Activated CD4-positive, CD25-positive, alpha-beta regulatory T cell (primary cell): ENCODE measurements around the gene PEX7.
"Not testable (repeated sequence)": the region's sequence is repeated elsewhere in the genome, so short reads cannot be mapped to it uniquely, and the experiment has no call there.

Source experiments
- DNase-seq, 4 experiments: peaks; one replicate each; lab custom pipeline; 2025; lab: John Stamatoyannopoulos, UW

PEX7 gene

GRCh38 chr6:136790411-136791295, 31.7 kb upstream of the PEX7 start:
- no peak for DNase-seq

- peak in 2 of 4 experiments; percentile 46 to 48 for DNase-seq
Observed at GRCh38 chr6:136791296-136792094, 30.9 kb upstream of the PEX7 start.

DNA sequence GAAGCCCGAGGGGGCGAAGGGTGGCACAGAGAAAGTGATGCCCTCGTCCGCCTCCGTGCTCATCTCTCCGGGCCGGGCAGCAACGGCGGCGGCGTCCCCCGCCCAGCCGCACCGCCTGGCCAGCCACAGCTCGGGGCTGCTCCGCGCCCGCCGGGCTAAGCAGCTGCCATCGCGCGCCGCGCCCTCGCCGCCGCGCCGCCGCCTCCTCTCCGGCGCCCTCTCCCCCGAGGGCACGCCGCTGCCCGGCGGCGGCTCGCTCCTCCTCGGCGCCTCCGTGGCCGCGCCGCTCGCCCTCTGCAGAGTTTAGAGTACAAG, 30.3 kb upstream of the PEX7 start:
- no peak for DNase-seq

- DNase-seq = peak; percentile 90 to 91 (median 90)
Observed at GRCh38 chr6:136792410-136793262, 29.8 kb upstream of the PEX7 start, which contains the start of gene MAP3K5. TSS of gene MAP3K5 (minus strand) at chr6:136792477. CDS start at chr6:136792157, 320 bp downstream.

DNA sequence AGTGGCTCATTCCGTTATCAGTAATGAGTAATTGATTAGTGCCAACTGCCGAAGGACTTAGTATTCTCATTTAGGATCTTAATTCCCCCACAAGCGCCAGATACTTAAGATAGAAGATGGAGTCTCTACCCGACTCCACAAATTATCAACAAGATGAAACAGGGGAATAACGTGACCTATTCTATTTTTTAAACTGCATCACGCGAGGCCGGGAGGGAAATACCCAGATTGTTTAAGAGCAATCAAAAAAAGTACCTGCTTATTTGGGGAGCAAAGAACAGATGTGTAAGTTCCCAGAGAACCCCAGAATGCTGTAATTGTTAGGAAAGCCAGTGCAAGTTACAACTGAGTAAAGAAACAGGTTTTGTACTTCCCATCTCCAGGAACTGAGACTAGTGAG, 29.0 kb upstream of the PEX7 start:
- DNase-seq = no peak

- no peak for DNase-seq
Observed at GRCh38 chr6:136795386-136795785, 27.0 kb upstream of the PEX7 start.

GRCh38 chr6:136795996-136796395, 26.4 kb upstream of the PEX7 start:
- DNase-seq = no peak

- no peak for DNase-seq
Observed at GRCh38 chr6:136798044-136798443, 24.3 kb upstream of the PEX7 start.

- no peak for DNase-seq
Observed at GRCh38 chr6:136801581-136801980, 20.8 kb upstream of the PEX7 start.

DNA sequence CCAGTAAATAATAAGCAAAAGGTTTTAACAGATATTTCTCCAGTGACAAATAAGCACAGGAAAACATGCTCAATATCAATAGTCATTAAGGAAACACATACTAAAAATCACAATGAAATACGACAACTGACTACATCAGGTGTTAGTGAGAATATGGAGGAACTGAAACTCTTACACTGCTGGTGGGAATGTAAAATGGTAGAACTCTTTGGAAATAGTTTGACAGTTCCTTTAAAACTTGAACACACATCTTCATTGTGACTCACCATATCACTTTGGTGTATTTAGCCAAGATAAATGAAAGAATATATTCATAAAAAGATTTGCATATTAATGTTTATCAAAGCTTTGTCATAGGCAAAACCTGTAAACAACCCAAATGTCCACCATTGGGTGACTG, 18.8 kb upstream of the PEX7 start:
- DNase-seq = no peak

DNA sequence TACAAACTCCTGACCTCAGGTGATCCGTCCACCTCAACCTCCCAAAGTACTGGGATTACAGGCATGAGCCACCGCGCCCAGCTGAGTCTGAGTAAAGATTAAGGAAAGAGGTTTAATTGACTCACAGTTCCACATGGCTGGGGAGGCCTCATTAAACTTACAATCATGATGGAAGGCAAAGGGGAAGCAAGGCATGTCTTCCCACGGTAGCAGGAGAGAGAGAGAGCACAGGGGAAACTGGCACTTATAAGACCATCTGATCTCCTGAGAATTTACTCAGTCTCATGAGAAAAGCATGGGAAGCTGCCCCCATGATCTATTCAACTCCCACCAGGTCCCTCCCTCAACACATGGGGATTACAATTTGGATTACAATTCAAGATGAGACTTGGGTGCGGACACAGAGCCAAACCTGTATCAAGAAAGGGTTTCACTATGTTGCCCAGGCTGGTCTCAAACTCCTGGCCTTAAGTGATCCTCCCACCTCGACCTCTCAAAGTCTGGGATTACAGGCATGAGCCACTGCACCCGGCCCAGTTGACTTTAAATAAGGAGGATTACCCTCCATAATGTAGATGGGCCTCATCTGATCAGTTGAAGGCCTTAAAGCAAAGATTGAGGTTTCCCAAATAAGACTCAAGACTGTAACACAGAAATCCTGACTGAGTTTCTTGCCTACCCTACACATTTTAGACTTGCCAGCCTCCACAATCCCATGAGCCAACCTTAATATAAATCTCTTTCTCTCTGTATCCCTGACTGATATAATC, 13.1 kb upstream of the PEX7 start:
- DNase-seq = no peak

DNA sequence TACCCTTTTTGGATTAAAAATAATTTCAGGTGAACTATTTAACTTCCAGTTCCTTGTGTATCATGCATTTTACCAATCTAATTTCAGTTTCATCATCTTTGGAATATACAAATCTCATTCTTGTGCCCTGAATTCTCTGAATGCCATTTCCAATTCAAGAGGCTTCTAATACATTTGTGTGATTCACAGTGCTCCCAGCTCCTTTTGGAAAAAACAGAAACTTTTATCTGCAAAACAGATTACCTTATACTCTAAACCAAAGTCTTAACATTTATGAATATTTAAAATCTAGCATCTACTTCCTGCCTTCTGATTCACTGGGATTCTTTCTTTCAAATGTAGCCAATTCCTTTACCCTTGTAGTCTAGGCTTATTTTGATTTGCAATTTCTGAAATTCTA, 11.1 kb upstream of the PEX7 start:
- no peak for DNase-seq

DNA sequence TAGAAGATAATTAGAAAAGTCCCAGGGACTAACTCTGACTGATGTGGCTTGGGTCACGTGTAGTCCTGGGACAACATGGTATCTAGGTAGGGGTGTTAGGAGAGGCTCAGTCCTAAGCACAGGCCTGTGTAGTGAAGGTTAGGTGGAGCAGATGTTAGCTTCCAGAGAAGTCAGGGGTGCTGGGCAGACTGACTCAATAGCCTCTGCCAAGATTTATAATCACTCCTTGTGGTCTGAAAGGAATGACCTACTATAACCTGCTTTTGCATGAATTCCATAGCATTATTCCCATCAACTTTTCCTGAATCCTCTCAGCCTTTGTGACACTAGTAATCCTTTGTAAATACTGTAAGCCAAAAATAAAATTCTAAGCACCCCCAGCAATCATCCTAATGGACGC, 10.2 kb upstream of the PEX7 start:
- DNase-seq = no peak

DNA sequence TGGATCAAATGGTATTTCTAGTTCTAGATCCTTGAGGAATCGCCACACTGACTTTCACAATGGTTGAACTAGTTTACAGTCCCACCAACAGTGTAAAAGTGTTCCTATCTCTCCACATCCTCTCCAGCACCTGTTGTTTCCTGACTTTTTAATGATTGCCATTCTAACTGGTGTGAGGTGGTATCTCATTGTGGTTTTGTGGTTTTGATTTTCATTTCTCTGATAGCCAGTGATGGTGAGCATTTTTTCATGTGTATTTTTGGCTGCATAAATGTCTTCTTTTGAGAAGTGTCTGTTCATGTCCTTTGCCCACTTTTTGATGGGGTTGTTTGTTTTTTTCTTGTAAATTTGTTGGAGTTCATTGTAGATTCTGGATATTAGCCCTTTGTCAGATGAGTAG, 6.8 kb upstream of the PEX7 start:
- DNase-seq = not testable (repeated sequence)

DNA sequence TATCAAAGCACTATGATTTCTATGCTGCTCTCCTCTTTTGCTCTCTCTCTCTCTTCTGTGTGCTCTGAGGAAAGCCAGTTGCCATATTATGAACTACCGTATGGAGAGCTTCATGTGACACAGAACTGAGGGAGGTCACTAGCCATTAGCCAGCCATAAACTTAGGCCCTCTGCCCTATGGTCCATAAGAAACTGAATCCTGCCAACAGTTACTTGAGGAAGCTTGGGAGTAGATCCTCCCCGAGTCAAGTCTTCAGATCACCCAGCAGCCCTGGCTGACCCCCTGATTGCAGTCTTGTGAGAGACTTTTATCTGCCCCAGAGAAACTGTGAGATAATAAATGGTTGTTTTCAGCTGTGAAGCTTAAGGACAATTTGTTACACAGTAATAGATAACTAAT, 5.7 kb upstream of the PEX7 start:
- DNase-seq = no peak

DNA sequence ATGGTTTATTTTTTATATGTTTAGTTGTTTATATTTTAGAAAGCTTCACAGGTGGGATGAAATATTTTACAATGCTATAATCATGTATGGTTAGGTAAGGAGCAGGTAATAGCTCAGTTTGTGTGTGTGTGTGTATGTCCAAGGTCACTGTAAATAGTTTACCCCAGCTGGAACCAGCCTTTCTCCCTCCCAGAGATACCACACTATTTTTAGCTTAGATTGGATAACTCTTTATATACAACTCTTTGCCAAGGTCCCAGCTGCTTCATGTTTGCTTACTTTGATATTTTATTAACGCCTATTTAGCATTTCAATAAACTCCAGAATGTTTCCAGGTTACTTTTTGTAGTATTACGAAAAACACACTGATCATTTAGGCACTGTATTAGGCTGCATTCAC, 1.8 kb upstream of the PEX7 start:
- DNase-seq = no peak

- DNase-seq = no peak
Observed at GRCh38 chr6:136822046-136822375, 381 bp upstream of the PEX7 start.

DNA sequence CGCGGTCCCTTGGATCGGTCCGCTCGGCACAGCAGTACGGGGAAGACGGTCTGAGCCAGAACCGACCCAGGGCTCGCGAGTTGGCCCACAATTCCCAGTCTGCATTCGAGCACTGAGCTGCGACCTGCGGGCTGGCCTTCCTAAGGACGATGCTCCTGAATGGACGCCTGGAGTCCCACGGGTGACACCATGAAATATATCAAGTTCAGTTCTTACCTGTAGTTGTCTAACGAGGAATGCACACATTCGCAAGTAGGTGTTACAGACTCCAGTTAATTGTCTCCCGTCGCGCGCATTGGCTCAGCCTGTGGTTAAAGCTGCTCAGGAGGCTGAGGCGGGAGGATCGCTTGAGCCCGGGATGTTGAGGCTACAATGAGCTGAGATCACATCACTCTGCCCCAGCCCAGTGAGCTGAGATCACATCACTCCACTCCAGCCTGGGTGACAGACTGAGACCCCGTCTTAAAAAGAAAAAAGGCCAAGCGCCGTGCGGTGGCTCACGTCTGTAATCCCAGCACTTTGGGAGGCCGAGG, 802 bp downstream of the PEX7 start:
- no peak for DNase-seq

- DNase-seq = no peak
Observed at GRCh38 chr6:136826216-136826615, 3.8 kb downstream of the PEX7 start.

DNA sequence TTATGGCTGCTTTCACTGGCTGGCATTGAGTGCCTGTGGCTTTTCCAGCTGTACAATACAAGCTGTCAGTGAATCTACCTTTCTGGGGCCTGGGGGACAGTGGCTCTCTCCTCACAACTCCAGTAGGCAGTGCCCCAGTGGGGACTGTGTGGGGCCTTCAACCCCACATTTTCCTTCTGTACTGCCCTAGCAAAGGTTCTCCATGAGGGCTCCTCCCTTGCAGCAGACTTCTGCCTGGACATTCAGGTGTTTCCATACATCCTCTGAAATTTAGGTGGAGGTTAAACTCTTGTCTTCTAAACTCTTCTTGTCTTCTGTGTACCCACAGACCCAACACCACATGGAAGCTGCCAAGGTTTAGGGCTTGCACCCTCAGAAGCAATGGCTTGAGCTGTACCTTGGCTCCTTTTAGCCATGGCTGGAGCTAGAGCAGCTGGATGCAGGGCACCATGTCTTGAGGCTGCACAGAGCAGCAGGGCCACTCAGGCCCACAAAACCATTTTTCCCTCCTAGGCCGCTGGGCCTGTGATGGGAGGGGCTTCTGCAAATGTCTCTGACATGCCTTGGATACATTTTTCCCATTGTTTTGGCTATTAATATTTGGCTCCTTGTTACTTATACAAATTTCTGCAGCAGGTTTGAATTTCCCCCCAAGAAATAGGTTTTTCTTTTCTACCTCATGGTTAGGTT, 9.6 kb downstream of the PEX7 start:
- DNase-seq = no peak
